Activated naive CD4-positive, alpha-beta T cell treated with anti-CD3 and anti-CD28 coated beads, Interleukin-2, amount 50 U/mL, for 24 hours (primary cell): ENCODE measurements around the gene ODC1.
A peak's percentile ranks its signal among the peaks of the same experiment; 100 is the strongest.

Experiments used
- H3K27ac Mint-ChIP-seq: one replicate; pipeline ENCODE4 v1.8.0; 2021; ENCODE audit warnings: mild to moderate bottlenecking, mixed read lengths
- H3K27me3 Mint-ChIP-seq: one replicate; pipeline ENCODE4 v1.8.0; 2021; ENCODE audit warnings: mixed read lengths
- H3K36me3 Mint-ChIP-seq: one replicate; pipeline ENCODE4 v1.8.0; 2021; ENCODE audit warnings: mixed read lengths
- H3K4me1 Mint-ChIP-seq: one replicate; pipeline ENCODE4 v1.8.0; 2021; ENCODE audit warnings: mixed read lengths
- H3K4me3 Mint-ChIP-seq: one replicate; pipeline ENCODE4 v1.8.0; 2021; ENCODE audit warnings: mild to moderate bottlenecking, mixed read lengths
- H3K9me3 Mint-ChIP-seq: one replicate; pipeline ENCODE4 v1.8.0; 2021; ENCODE audit warnings: mixed read lengths

Gene ODC1

DNA sequence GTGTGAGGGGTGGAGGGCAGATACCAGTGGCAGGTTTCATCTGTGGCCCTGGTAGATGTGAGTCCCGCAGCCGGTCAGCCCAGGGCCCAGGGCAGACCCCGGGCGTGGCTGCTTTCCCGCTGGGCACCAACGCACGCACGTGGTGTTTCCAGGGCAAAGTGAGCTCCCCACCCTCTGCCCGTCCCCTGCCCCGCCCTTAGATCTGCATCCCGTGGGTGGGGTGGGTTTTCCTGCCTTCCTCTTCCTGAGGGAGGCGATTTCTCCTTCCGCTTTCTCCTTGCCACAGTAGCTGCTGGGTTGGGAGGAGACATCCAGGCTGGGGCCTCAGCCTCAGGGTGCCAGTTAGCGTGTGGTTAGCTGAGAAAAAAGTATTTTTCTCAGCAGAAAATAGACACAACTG lies 49.6 kb downstream of the ODC1 start:
- Mint-ChIP-seq H3K36me3 (peaks cover 3% of the 10 kb centered on the region), H3K4me1 (peaks cover 55% of the 10 kb centered on the region), H3K27ac (peak overlapping the region; percentile 70), H3K4me3 (no peak overlapping the region), H3K27me3 (no peaks in the 10 kb centered on the region), H3K9me3 (no peaks in the 10 kb centered on the region)

DNA sequence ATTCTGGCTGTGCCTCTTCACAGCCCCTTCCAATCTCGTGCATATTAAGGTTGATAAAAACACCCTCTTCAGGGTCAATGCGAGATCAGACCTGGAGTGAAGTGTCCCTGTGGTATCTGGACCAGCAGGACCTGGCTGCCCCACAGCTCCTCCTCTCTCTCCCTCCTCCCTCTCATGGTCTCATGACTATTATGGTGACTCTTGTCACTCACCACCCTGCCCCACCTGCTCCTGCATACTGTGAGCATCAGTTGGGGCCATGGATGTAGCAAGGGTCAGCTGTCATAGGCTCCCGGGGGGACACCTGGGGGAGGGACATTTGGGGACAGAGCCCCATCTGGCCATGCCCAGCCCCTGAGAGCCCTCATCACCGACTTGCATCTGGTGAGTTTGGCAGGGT lies 50.2 kb downstream of the ODC1 start:
- H3K36me3 Mint-ChIP-seq, result peaks cover 3% of the 10 kb centered on the region
- no peak overlapping the region for H3K4me3 Mint-ChIP-seq
- peak overlapping the region; percentile 59 for H3K27ac Mint-ChIP-seq
- H3K27me3 Mint-ChIP-seq, result no peaks in the 10 kb centered on the region
- peaks cover 56% of the 10 kb centered on the region for H3K4me1 Mint-ChIP-seq
- H3K9me3 Mint-ChIP-seq, result no peaks in the 10 kb centered on the region

DNA sequence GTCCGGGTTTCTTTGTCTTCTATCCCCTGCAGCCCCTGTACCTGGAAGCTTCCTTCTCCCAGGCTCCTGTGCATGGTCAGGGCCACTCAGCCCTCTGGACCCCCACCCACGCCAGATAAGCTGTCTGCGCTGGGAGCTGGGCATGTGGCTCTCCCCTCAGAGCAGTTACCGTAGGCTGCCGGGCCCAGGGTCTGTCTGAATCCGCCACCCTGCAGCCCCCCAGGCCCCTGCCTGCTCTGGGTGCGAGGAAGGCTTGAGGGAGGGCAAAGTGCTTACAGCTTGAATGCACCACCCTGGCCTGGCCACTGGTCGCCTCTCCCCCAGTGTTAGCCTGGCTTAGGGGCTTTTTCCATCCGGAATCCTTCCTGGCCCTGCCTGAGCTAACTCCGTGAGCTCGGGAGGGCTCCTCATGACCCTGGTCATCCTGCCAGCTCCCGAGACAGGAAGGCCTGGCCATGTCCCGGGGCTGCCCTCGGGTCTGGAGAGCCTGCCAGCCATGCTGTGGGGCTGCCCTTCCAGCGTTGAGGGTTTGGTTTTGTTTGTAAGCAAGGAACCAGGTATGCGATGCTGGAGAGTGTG lies 50.7 kb downstream of the ODC1 start:
- H3K4me1 Mint-ChIP-seq, result peaks cover 56% of the 10 kb centered on the region
- peaks cover 3% of the 10 kb centered on the region for H3K36me3 Mint-ChIP-seq
- no peaks in the 10 kb centered on the region for H3K9me3 Mint-ChIP-seq
- no peak overlapping the region for H3K27ac Mint-ChIP-seq
- H3K27me3 Mint-ChIP-seq, result no peaks in the 10 kb centered on the region
- no peak overlapping the region for H3K4me3 Mint-ChIP-seq

DNA sequence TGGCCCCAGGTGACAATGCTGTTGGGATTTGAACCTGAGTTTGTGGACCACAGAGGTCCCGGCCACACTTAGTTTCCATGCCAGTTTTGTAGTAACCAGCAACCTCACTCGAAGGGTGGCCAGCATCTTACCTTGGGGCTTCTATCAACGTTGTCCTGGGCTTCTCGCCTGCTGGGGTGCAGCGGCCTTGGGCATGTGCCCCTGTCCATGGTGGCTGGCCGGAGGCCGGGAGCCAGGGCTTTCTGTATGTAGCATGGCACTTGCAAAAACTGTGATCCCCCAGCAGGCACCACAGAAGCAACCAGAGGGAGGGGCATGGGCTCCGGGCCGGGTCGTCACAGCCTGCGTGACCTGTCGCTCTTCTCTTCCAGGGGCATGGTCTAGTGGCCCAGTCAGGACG lies 51.7 kb downstream of the ODC1 start:
- peaks cover 3% of the 10 kb centered on the region for H3K36me3 Mint-ChIP-seq
- no peak overlapping the region for H3K27ac Mint-ChIP-seq
- H3K9me3 Mint-ChIP-seq, result no peaks in the 10 kb centered on the region
- no peak overlapping the region for H3K4me3 Mint-ChIP-seq
- no peaks in the 10 kb centered on the region for H3K27me3 Mint-ChIP-seq
- peaks cover 53% of the 10 kb centered on the region for H3K4me1 Mint-ChIP-seq

DNA sequence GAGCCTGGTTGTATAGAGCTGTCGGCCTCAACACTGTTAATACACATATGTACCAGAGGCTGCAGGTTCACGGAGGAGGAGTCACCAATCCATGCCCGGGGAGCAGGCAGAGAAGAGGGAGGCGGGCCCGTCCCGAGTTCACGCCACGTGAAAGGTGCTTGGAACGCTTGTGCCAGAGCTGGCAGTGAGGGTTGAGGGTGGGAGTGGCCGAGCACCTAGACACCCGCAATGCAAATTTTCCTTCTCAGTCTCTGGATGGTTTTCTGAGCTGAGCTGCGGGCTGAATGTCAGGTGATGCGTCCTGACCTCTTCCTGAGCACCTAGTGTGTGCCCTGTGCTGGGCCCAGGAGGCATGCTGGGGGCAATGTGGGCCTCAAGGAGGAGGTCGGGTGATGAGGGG lies 52.2 kb downstream of the ODC1 start:
- no peak overlapping the region for H3K4me3 Mint-ChIP-seq
- H3K27me3 Mint-ChIP-seq, result no peaks in the 10 kb centered on the region
- H3K4me1 Mint-ChIP-seq, result peaks cover 53% of the 10 kb centered on the region
- H3K27ac Mint-ChIP-seq, result peak overlapping the region; percentile 47
- H3K9me3 Mint-ChIP-seq, result no peaks in the 10 kb centered on the region
- H3K36me3 Mint-ChIP-seq, result peaks cover 3% of the 10 kb centered on the region

DNA sequence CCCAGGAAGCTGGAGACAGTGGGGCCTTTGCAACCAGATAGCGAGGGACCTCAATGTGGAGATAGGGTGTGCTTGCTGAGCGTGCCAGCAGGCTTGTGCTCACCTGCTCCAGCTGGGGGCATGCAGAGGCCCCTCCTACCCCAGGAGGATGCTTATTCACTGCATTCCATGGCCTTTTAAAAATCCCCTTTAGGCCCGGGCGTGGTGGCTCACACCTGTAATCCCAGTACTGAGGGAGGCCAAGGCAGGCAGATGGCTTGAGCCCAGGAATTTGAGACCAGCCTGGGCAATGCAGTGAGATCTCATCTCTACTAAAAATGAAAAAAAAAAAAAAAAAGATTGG lies 54.5 kb downstream of the ODC1 start:
- Mint-ChIP-seq H3K4me3 (no peak overlapping the region), H3K9me3 (no peaks in the 10 kb centered on the region), H3K27ac (no peak overlapping the region), H3K36me3 (no peaks in the 10 kb centered on the region), H3K27me3 (no peaks in the 10 kb centered on the region), H3K4me1 (peaks cover 58% of the 10 kb centered on the region)

DNA sequence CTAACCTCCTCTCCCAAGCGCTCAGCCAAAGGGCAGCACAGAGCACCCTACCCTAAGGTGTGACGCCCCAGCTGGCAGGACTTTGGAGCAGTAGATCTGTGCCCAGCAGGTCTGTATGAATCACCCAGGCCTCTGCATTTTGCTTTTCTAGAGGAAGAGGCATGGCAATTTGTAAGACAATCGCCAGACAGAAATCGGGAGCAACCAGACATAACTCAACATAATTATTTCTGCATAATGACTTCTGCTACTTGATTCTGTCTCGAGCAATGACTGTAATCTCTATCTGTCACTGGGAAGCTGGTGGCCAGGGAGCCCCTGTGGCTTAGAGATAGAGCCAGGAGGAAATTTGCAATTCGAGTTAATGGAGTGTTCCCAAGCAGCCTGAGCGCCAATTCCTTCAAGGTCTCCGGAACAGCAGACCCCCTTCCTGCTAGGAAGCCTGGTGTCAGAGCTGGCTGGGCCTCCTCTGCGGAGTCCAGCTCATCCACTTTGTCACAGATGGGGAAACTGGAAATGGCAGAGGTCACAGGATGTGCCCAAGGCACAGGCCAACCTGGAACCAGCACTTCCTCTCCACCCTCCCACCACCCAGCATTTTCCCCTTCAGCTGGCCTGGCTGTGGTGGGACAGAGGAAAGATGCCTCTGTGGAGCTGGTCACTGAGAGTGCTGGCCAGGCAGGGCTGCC lies 55.0 kb downstream of the ODC1 start:
- Mint-ChIP-seq H3K27ac (peak overlapping the region; percentile 89), H3K9me3 (no peaks in the 10 kb centered on the region), H3K27me3 (no peaks in the 10 kb centered on the region), H3K36me3 (no peaks in the 10 kb centered on the region), H3K4me1 (peaks cover 61% of the 10 kb centered on the region), H3K4me3 (no peak overlapping the region)

DNA sequence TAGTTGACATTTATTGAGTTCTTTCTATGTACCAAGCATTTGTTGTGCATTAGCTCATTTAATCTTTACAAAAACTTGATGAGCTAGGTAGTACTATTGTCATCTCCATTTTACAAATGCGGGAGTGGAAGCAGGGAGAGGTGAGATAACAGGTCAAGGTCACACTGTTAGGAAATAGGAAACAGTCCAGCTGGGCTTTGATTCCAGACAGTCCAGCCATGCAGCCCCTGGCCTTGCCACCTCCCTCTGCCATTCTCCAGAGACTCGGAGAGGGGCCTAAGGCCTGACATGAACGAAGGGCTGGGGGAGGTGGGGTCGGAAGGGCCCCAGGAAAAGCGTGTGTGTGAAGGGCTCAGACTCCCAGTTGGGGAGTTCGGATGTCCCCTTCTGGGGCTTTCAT lies 55.6 kb downstream of the ODC1 start:
- Mint-ChIP-seq H3K27ac (peak overlapping the region; percentile 89), H3K9me3 (no peaks in the 10 kb centered on the region)

DNA sequence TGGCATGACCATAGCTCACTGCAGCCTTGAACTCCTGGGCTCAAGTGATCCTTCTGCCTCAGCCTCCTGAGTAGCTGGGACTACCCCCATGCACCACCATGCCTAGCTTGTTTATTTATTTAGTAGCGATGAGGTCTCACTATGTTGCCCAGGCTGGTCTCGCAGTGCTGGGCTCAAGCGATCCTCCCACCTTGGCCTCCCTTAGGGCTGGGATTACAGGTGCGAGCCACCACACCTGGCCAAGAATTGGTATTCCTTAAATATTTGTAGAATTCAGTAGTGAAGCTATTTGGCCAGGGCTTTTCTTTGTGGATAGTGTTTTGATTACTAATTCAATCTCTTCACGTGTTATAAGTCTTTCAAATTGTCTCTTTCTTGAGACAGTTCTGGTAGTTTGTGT lies 56.0 kb downstream of the ODC1 start:
- Mint-ChIP-seq H3K27ac (peak overlapping the region; percentile 89), H3K4me1 (peaks cover 66% of the 10 kb centered on the region), H3K36me3 (peaks cover 2% of the 10 kb centered on the region), H3K27me3 (no peaks in the 10 kb centered on the region), H3K4me3 (no peak overlapping the region), H3K9me3 (no peaks in the 10 kb centered on the region)

More for the DNA sequence above, 55.6 kb downstream of the ODC1 start:
- H3K4me3 Mint-ChIP-seq, result no peak overlapping the region
- no peaks in the 10 kb centered on the region for H3K27me3 Mint-ChIP-seq
- peaks cover under 1% of the 10 kb centered on the region for H3K36me3 Mint-ChIP-seq
- peaks cover 61% of the 10 kb centered on the region for H3K4me1 Mint-ChIP-seq

DNA sequence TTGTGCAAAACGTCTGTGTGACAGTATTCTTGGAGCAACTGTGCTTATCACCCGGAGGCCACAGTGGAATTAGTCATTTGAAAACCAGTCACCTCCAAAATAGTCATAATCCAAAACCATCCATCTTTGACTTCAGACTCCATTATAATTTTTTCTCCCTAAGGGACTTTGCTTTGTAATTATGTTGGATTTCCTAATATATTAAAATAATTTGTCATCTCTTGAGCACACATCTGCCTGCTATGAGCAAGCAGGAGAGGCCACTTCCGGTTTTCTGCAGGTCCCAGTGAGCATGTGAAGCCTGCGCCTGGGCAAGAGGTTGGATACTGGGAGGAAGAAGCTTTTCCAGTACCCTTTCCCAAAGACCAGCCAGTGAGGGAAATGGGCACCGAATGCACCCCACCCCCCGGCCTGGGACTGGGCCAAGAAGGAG lies 57.7 kb downstream of the ODC1 start:
- no peak overlapping the region for H3K4me3 Mint-ChIP-seq
- peaks cover 73% of the 10 kb centered on the region for H3K4me1 Mint-ChIP-seq
- no peaks in the 10 kb centered on the region for H3K27me3 Mint-ChIP-seq
- H3K9me3 Mint-ChIP-seq, result no peaks in the 10 kb centered on the region
- H3K27ac Mint-ChIP-seq, result no peak overlapping the region
- peaks cover 4% of the 10 kb centered on the region for H3K36me3 Mint-ChIP-seq
